PC-3 (cell line): ENCODE results near the gene UBASH3A. TPM values are rescaled to one million over a fixed set of nuclear protein-coding genes. Genes with fewer than 3 reads are reported as not detected.

Experiments used
- ATAC-seq: fragments of 200-7000 bp; cut with Tn5 transposase; 2 replicates; pipeline ENCODE4 v1.9.1; 2020; ENCODE audit warnings: mild to moderate bottlenecking, moderate library complexity
- BruUV-seq: library from RNA; stranded (reverse); fragments of 400-500 nt; replicated peaks from 2 replicates; lab custom pipeline; 2021; lab: Mats Ljungman, UMichigan
- CTCF ChIA-PET: fragments of 300-600 bp; sonication (Branson Sonifier 250); formaldehyde crosslinking; loops from one replicate; lab custom pipeline; 2022; ENCODE audit warnings: antibody characterized with exemption; lab: Charles Lee
- POLR2A ChIA-PET: fragments of 300-600 bp; sonication (Branson Sonifier 250); formaldehyde crosslinking; loops from one replicate; lab custom pipeline; 2022; ENCODE audit warnings: antibody characterized with exemption; ENCODE audit not compliant: unreplicated experiment; lab: Charles Lee
- DNase-seq: peaks from one replicate; pipeline ENCODE4 v3.0.0-alpha.2; 2015
- H2AFZ ChIP-seq: fragments of 300-600 bp; sonication (generic); 2 replicates; pipeline ENCODE4 v1.6.0; 2016; ENCODE audit warnings: antibody characterized with exemption, low read length
- H3F3A ChIP-seq: fragments of 300-600 bp; sonication (generic); one replicate; pipeline ENCODE4 v1.6.0; 2017; ENCODE audit warnings: antibody characterized with exemption, low read length, control low read depth, mild to moderate bottlenecking; ENCODE audit not compliant: unreplicated experiment
- H3K27ac ChIP-seq: fragments of 300-600 bp; sonication (generic); 2 replicates; pipeline ENCODE4 v1.5.1; 2016; ENCODE audit warnings: mild to moderate bottlenecking, low read length
- H3K27me3 ChIP-seq: fragments of 300-600 bp; sonication (generic); 2 replicates; pipeline ENCODE4 v1.6.1; 2016; ENCODE audit warnings: low read length, mixed read lengths
- H3K36me3 ChIP-seq: fragments of 300-600 bp; sonication (generic); 2 replicates; pipeline ENCODE4 v1.6.1; 2016; ENCODE audit warnings: low read depth, mixed run types, low read length, mixed read lengths
- H3K4me1 ChIP-seq: fragments of 300-600 bp; sonication (generic); 2 replicates; pipeline ENCODE4 v1.5.1; 2016; ENCODE audit warnings: low read length; ENCODE audit not compliant: insufficient read depth
- H3K4me2 ChIP-seq: fragments of 300-600 bp; sonication (generic); 2 replicates; pipeline ENCODE4 v1.6.0; 2016; ENCODE audit warnings: low read length
- H3K4me3 ChIP-seq: fragments of 300-600 bp; sonication (generic); 2 replicates; pipeline ENCODE4 v1.5.1; 2016; ENCODE audit warnings: mild to moderate bottlenecking, low read length, mixed read lengths
- H3K79me2 ChIP-seq: fragments of 300-600 bp; sonication (generic); 2 replicates; pipeline ENCODE4 v1.6.1; 2017; ENCODE audit warnings: low read length, mixed read lengths
- H3K9ac ChIP-seq: fragments of 300-600 bp; sonication (generic); 2 replicates; pipeline ENCODE4 v1.6.0; 2016; ENCODE audit warnings: mild to moderate bottlenecking, low read length
- H3K9me2 ChIP-seq: fragments of 300-600 bp; sonication (generic); replicated peaks from 2 replicates; pipeline ENCODE4 v1.6.1; 2016; ENCODE audit warnings: mixed run types, low read length, mixed read lengths
- H3K9me3 ChIP-seq: fragments of 300-600 bp; sonication (generic); 2 replicates; pipeline ENCODE4 v1.6.1; 2016; ENCODE audit warnings: low read length, mixed read lengths
- H4K20me1 ChIP-seq: fragments of 300-600 bp; sonication (generic); 2 replicates; pipeline ENCODE4 v1.6.1; 2016; ENCODE audit warnings: low read length, mixed read lengths
- CTCF ChIP-seq: fragments of 300-600 bp; sonication (generic); conservative IDR thresholded peaks from 2 replicates; pipeline ENCODE4 v1.5.1; 2017; ENCODE audit warnings: antibody characterized with exemption, low read depth, mild to moderate bottlenecking, low read length
- EZH2 ChIP-seq: fragments of 300-600 bp; sonication (generic); IDR thresholded peaks from one replicate; pipeline ENCODE4 v1.6.1; 2017; ENCODE audit warnings: antibody characterized with exemption, mild to moderate bottlenecking, low read length; ENCODE audit not compliant: unreplicated experiment
- EZH2phosphoT487 ChIP-seq: fragments of 300-600 bp; sonication (generic); IDR thresholded peaks from 2 replicates; pipeline ENCODE4 v1.6.1; 2018; ENCODE audit warnings: mild to moderate bottlenecking, antibody characterized with exemption, low read length, borderline replicate concordance
- intact Hi-C: fragments of 100-400 bp; cut with micrococcal nuclease; formaldehyde crosslinking; loops from 2 replicates; pipeline ENCODE4 v1.9.0; 2023
- total RNA-seq: library from RNA; depleted of rRNA; stranded (reverse); fragments of >200 nt; gene quantifications from 2 replicates; pipeline ENCODE4 v1.2.3, GENCODE V29; 2014

Gene UBASH3A
- total RNA-seq, 1 experiment from 2014 or later, result 1.0 TPM

GRCh38 chr21:42379426-42380215, 24.1 kb upstream of the UBASH3A start:
- H3K27ac ChIP-seq, result no peak overlapping the region
- ChIA-PET POLR2A (no interaction called here), CTCF (interaction anchor here (0.5 to 0.7 kb wide), 2 partner anchors 24 to 68 kb away, joined by 3 read pairs; no protein-coding TSS in a partner anchor)
- peaks cover 21% of the 10 kb centered on the region for H3K4me1 ChIP-seq
- no peak for TF ChIP-seq EZH2
- no peak for TF ChIP-seq EZH2phosphoT487
- TF ChIP-seq CTCF, result no peak
- H3K9ac ChIP-seq, result no peak overlapping the region
- no peaks in the 10 kb centered on the region for H4K20me1 ChIP-seq
- BruUV-seq, result no TSS peak
- H3K9me3 ChIP-seq, result no peaks in the 10 kb centered on the region
- intact Hi-C loops, result loop anchor here (2.0 to 5.0 kb wide), 2 partner anchors 13 to 232 kb away; partner anchors contain the start of gene TFF1
- ATAC-seq (no peak), DNase-seq (no peak)
- no peak overlapping the region for H2AFZ ChIP-seq
- no peak overlapping the region for H3K4me3 ChIP-seq
- H3K36me3 ChIP-seq, result no peaks in the 10 kb centered on the region
- H3K27me3 ChIP-seq, result no peaks in the 10 kb centered on the region
- no peaks in the 10 kb centered on the region for H3K79me2 ChIP-seq
- no peak overlapping the region for H3K4me2 ChIP-seq
- H3F3A ChIP-seq, result no peaks in the 10 kb centered on the region
- no peaks in the 10 kb centered on the region for H3K9me2 ChIP-seq

- H3K9ac ChIP-seq, result 0 out of 2 replicates have a peak overlapping the region, but pooled peaks have one; percentile 3
- ATAC-seq (peak; percentile 79), DNase-seq (peak; percentile 77)
- H3K4me1 ChIP-seq, result peaks cover 13% of the 10 kb centered on the region
- H3F3A ChIP-seq, result no peaks in the 10 kb centered on the region
- H3K4me3 ChIP-seq, result no peak overlapping the region
- no peak overlapping the region for H2AFZ ChIP-seq
- H3K9me2 ChIP-seq, result no peaks in the 10 kb centered on the region
- no peaks in the 10 kb centered on the region for H4K20me1 ChIP-seq
- peak overlapping the region; percentile 10; the same call in 1 of the 2 replicates for H3K27ac ChIP-seq
- intact Hi-C loops, result loop anchor here (1.0 to 5.0 kb wide), 5 partner anchors 15 to 234 kb away; partner anchors contain the start of gene TFF1
- ChIA-PET POLR2A (interaction anchor here (0.5 to 0.6 kb wide), 2 partner anchors 22 to 285 kb away, joined by 3 to 4 read pairs; no protein-coding TSS in a partner anchor), CTCF (interaction anchor here (0.6 to 2.0 kb wide), 9 partner anchors 14 to 264 kb away, joined by 3 to 23 read pairs (median 5); partner anchors contain the start of genes TFF1 and TFF2)
- H3K79me2 ChIP-seq, result no peaks in the 10 kb centered on the region
- no peaks in the 10 kb centered on the region for H3K9me3 ChIP-seq
- no TSS peak for BruUV-seq
- no peak overlapping the region for H3K4me2 ChIP-seq
- no peaks in the 10 kb centered on the region for H3K27me3 ChIP-seq
- TF ChIP-seq EZH2phosphoT487 (no peak), CTCF (peak; percentile 98), EZH2 (no peak)
- H3K36me3 ChIP-seq, result no peaks in the 10 kb centered on the region
Measured at GRCh38 chr21:42381347-42381984, 22.2 kb upstream of the UBASH3A start.
